ELR (cell line): Measurements from ENCODE around the gene LIN7B.
A peak's percentile ranks its signal among the peaks of the same experiment; 100 is the strongest.

Experiments
- DNase-seq: peaks from one replicate; pipeline ENCODE4 v3.0.0-alpha.2; 2015; ENCODE audit warnings: low read depth

LIN7B gene, protein sequence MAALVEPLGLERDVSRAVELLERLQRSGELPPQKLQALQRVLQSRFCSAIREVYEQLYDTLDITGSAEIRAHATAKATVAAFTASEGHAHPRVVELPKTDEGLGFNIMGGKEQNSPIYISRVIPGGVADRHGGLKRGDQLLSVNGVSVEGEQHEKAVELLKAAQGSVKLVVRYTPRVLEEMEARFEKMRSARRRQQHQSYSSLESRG

DNA sequence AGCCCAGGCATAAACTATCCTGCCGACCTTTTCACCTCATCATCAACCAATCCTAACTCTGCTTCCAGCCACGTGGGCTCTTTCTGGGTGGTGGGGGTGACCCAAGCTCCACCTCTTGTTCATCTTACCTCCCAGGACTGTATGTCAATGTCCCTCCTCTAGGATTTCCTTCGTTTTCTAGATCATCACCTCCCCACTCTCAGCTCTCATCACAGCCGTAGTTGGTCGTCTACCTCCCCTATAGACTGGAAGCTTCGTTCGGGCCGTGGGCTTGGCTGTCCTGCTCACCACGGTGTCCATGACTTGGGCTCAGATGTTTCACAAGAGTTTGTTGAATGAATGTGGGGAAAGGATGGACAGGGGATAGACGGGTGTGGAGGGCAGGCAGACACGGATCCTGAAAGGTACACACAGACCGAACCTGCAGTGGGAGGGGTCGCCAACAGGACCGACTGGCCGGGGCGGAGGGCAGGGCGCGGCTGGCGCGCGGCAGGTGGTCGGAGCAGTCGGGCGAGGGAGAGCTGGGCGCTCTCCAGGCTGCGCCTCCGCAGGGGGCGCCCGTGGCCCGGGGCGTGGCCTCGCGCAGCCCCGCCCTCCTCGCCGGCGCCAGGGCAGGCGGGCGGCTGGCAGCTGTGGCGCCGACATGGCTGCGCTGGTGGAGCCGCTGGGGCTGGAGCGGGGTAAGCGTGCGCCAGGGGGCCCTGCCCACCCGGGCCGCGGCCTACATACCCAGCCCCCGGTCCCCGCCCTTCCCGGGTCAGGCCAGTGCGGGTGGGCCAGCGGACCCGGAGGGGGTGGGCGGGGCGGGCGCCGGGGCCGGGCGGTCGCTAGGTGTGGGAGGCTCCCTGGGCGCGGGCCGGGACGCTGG lies at the start of gene LIN7B:
LIN7B (plus strand) TSS at position 609 of the 868 bp plus-strand sequence; CDS start at position 644, 35 bp downstream.
- peak; percentile 75 for DNase-seq

DNA sequence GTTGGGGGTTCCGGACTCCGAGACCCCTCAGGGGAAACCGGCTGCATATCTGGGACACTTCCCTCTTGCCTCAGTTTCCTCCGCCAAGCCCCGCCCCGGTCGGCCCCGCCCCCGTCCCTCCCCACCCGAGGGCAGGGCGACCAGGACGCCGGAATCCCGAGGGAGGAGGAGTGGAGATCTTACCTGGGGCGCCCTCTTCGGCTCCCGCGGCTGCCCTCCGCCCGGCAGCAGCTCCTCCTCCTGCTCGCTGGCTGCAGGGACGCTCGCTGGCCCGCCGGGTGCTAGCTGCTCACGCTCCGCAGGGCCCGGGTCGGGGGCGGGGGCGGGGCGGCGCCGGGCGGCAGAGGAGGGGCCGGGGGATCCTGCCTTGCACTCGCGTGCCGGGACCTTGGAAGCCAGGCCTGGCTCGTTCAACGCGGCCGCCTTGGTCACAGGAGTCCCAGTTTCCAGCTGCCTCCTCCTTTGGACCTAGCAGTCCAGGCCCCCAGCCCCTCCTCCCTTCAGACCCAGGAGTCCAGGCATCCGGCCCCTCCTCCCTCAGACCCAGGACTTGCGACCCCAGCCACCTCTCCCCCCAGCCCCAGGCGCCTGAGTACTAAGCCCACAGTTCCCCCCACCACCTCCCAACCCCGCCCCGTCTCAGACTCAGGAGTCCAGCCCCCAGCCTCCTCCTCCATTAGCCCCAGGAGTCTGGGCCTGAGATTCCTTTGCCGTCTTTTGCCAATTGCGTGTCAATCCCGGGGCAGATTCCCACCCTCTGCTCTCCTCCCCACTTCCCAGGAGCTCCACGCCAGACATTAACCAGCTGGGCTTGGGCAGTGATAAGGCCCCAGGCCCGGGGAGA lies 49.2 kb upstream of the LIN7B start, which contains the start of gene NTF4:
NTF4 (minus strand) TSS at position 51 of the 844 bp plus-strand sequence. CDS start 2,821 bp downstream, outside the sequence.
- DNase-seq = peak; percentile 40

DNA sequence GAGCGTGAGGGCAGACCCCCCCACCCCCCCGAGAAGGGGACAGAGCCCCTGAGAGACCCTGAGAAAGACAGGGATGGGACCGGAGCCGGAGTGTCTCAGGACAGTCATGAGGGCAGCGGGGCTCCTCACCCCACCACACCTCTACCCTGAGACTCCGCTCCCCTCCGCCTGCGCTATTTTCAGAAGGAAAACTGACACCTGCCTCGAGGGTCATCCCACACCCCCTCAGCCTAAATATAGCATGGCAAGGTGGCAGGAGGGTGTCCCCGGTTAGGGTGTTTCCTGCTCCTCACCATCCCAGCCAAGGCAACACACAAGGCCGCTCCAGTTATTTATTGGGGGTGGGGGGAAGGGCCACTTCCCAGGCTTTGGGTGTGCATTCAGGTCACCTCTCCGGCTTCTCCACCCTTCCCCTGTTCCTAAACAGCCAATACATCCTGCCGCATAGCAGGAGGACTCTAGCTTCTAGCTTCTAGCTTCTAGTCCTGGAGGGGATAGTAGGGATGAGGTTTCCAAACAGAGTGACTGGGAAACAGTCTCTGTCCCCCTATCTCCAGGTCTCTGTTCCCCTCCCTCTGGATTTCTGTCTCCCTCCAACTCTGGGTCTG lies 48.2 kb upstream of the LIN7B start:
- DNase-seq = no peak

DNA sequence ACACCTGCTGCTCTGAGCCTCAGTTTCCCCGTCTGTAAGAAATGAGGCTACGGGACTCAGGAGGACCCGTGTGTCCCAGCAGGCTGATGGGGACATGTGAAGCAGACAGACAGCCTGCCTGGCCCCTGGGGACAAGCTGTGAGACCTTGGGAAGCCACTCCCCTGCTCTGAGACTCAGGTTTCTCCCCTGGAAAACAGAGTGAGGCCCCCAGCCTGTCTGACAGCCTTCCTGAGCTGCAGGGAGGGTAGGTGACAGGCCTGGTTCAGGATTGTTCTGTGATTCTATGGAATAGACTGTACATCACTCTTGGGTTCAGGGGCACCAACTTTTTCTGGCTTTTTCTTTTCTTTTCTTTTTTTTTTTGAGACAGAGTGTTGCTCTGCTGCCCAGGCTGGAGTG lies 46.6 kb upstream of the LIN7B start:
- no peak for DNase-seq

DNA sequence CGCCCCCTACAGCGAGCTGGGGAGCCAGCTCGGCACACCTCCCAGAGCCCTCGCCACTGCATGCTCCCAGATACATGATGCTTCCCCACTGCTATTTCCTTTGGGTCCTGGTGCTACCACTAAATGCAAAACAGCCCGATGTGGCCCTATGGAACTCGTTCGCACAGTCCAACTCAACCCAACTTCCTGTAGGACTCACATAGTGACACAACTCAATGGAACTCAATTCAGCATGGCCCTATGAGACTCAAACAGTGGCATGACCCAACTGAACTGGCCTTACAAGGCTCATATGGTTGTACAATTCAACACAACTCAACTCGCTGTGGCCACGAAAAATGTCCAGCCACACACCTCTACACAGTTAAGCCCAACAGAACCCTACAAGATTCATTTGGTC lies 45.1 kb upstream of the LIN7B start:
- DNase-seq = peak; percentile 40

DNA sequence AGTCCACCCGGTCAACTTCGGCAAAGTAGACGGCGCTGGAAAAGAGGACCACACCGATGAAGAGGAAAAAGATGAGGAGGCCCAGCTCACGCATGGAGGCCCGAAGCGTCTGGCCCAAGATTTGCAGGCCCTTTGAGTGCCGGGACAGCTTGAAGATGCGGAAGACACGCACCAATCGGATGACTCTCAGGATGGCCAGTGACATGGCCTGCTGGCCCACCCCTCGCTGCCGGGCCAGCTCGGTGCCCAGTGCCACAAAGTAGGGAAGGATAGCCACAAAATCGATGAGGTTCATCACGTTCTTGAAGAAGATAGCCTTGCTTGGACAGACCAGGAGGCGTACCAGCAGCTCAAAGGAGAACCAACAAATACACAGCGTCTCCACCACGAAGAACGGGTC lies 43.8 kb upstream of the LIN7B start:
- no peak for DNase-seq

DNA sequence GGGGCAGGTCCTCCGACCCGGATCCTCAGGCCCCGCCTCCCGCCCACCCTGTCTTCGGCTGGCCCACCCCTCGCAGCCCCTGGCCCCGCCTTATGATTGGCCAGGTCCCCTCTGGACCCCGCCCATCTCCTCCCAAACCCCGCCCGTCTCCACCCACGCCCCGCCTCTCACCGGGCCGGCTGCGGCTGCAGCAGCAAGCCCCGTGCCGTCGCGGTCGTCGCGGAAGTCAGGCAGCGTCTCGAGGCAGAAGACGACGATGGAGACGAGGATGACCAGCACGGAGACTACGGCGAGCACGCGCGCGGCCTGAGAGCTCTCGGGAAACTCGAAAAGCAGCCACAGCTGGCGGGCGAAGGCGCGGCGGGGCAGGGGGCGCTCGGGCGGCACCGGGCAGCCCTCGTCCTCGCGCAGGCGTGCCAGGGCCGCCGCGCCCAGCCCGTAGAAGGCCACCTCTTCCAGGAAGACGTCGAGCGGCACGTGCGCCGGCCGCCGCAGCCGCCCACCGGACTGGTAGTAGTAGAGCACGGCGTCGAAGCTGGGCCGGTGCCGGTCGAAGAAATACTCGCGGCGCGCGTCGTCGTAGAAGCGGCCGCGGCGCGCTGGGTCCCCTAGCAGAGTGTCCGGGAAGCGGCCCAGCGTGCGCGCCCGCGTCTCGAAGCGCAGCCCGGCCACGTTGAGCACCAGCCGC lies 42.2 kb upstream of the LIN7B start:
- DNase-seq = no peak

GRCh38 chr19:49073514-49074378 lies 40.4 kb upstream of the LIN7B start:
- peak; percentile 47 for DNase-seq

GRCh38 chr19:49074869-49075268 lies 39.3 kb upstream of the LIN7B start:
- DNase-seq = peak; percentile 67

GRCh38 chr19:49080392-49080791 lies 33.8 kb upstream of the LIN7B start:
- DNase-seq = no peak

- no peak for DNase-seq
Observed at GRCh38 chr19:49081273-49081672, 32.9 kb upstream of the LIN7B start.

DNA sequence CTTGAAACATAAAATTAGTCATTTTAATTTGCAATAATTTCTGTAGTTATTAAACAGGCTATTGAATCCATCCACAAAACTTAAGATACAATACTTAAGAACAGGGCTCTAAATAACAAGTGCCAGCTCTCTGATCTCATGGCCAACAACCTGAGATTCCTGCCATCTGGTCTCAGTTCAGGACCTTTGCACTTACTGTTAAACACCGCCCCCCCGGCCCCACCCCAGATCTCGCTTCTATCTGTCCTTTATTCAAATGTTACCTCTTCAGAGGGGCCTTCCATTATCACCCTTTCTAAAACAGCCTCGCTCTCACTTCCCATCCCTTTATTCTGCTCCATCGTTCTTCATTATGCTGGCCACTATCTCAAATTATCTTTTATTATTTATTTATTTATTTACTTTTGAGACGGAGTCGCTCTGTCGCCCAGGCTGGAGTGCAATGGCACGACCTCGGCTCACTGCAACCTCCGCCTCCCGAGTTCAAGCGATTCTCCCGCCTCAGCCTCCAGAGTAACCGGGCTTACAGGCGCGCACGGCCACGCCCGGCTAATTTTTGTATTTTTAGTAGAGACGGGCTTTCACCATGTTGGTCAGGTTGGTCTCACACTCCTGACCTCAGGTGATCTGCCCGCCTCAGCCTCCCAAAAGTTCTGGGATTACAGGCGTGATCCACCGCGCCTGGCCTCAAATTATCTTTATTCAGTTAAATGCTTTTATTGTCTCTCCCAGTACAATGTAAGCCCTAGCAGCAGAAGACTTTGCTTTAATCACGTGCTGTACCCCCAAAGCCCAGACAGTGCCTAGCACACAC lies 29.8 kb upstream of the LIN7B start:
- no peak for DNase-seq

GRCh38 chr19:49085020-49085867 lies 28.9 kb upstream of the LIN7B start, which contains the start of gene SNRNP70:
Gene SNRNP70, plus strand, starts transcription at chr19:49085451. Its CDS starts 964 bp downstream, at chr19:49086415.
- DNase-seq = peak; percentile 99

- no peak for DNase-seq
Observed at GRCh38 chr19:49085868-49086232, 28.3 kb upstream of the LIN7B start.

DNA sequence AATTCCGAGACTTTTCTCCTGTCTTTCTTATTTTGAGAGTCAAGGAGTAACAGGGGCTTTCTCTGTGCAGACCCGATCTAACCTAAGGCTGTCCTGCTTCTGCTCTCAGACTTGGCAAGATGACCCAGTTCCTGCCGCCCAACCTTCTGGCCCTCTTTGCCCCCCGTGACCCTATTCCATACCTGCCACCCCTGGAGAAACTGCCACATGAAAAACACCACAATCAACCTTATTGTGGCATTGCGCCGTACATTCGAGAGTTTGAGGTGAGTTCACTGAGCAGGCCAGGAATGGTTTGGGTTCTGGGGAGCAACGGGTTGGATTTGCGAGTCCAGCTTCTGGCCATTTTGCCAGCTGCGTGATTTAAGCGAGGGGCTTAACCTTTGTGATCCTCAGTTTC lies 27.9 kb upstream of the LIN7B start:
- no peak for DNase-seq

DNA sequence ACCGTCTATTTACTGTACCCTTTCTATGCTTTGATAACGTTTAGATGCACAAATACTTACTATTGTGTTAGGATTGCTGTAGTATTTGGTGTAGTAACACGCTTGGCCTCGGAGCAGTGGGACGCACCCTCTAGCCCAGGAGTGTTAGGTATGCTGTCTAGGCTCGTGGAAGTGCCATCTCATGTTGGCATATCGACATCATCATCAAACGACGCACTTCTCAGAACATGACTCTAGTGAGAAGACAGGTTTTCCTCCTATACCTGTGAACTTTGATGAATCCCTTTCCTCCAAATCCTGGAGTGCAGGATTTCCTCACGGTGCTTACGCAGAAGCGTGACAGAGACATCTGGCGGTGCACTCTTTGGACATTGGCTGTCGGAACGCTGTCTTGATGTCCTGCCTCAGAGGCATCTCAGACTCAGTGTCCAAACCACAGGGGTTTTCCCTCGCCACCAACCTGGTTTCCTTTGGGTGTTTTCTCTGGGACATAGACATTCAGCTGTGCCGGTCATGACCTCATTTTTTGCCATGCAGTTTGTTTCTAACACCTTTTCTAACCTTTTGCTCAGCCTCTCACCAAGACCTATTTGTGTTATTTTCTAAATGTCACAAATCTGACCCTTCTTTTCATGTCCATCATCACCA lies 22.7 kb upstream of the LIN7B start:
- no peak for DNase-seq

- DNase-seq = no peak
Observed at GRCh38 chr19:49092686-49093085, 21.5 kb upstream of the LIN7B start.
